ENCODE data around the gene SLC37A3. TPM values are rescaled to one million over a fixed set of nuclear protein-coding genes. Genes with fewer than 3 reads are reported as not detected.

Gene SLC37A3
- total and polyA plus RNA-seq, 2 donors (not counting 1 experiment from before 2014, with no cell fraction given) = 9.1 to 20.1 TPM

DNA sequence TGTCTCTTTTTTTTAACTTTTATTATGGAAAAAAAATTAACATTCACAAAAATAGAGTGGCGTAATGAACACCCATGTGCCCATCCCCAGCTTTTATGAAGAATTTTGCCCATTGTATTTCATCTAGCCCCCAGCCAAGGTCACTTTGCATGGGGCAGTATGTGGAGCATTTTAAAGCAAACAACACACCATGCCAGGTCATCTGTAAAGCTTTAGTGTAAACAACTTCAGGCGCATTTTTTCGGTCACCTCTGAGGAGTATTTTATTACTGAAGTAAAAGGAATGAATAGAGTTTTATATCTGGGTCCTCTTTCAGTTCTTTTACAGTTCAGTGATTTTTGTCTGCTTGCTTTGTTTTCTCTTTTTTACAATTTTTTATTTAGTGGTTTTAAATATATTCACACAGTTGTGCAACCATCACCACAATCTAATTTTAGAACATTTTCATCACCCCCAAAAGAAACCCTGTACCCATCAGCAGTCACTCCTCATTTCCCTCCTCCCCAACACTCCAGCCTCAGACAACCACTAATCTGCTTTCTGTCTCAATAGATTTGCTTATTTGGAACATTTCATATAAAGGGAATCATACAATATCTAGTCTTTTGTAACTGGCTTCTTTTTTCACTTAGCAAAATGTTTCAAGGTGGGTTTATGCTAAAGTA lies 87.9 kb downstream of the SLC37A3 start:
- H3K4me3 ChIP-seq (ENCODE audit: control extremely low read depth in 1 of 5, extremely low read depth in 1 of 5, insufficient read depth in 1 of 5, low read depth in 2 of 5, low read length in 4 of 5) = no peak overlapping the region
- Mint-ChIP-seq H3K27ac (no peak overlapping the region), H3K27me3 (peaks cover 17% of the 10 kb centered on the region), H3K4me1 (peaks cover 2% of the 10 kb centered on the region), H3K9me3 (ENCODE audit: insufficient read depth) (peaks cover 6% of the 10 kb centered on the region), H3K4me3 (no peak overlapping the region)
- H3K9ac ChIP-seq (ENCODE audit: low read length) = no peak overlapping the region
- intact Hi-C loops (cut with micrococcal nuclease) = no loop called here
- DNase-seq (no peak), ATAC-seq (ENCODE audit: low read depth) (no peak)
- no peak overlapping the region for H2AFZ ChIP-seq (ENCODE audit: insufficient read depth, low read depth, low read length, poor library complexity, severe bottlenecking)
- CTCF ChIA-PET = no interaction called here
- no peaks in the 10 kb centered on the region for H4K20me1 ChIP-seq (ENCODE audit: control insufficient read depth, insufficient read depth, low read length, poor library complexity, severe bottlenecking)
- H3K4me1 ChIP-seq (ENCODE audit: control insufficient read depth in 2 of 2, insufficient read depth in 2 of 2, low read length in 2 of 2) = no peaks in the 10 kb centered on the region
- no peak overlapping the region for H3K4me2 ChIP-seq (replicated peaks; ENCODE audit: low read depth, low read length, poor library complexity, severe bottlenecking)
- POLR2A ChIA-PET = interaction anchor here (0.7 kb wide), 1 partner anchor 83 kb away, joined by 3 read pairs; no protein-coding TSS in a partner anchor
- no peak overlapping the region for H3K27ac ChIP-seq (ENCODE audit: low read length in 2 of 2)
- no peaks in the 10 kb centered on the region for H3K36me3 ChIP-seq (replicated peaks in 1 of 2; ENCODE audit: control extremely low read depth in 1 of 2, control insufficient read depth in 1 of 2, extremely low read depth in 1 of 2, insufficient read depth in 2 of 2, low read length in 1 of 2)
- H3K9me3 ChIP-seq (ENCODE audit: control extremely low read depth in 1 of 3, control insufficient read depth in 2 of 3, insufficient read depth in 1 of 3, low read length in 2 of 3) = peaks cover 0 to 10% (median 10%) of the 10 kb centered on the region in 3 donors
- no peaks in the 10 kb centered on the region for H3K27me3 ChIP-seq (replicated peaks in 1 of 4; ENCODE audit: control extremely low read depth in 1 of 4, control insufficient read depth in 3 of 4, insufficient read depth in 4 of 4, low read length in 3 of 4)
- no peaks in the 10 kb centered on the region for H3K79me2 ChIP-seq (ENCODE audit: control insufficient read depth, insufficient read depth, low read length)
- no peak for TF ChIP-seq EZH2 (IDR thresholded peaks at IDR 0.05; ENCODE audit: borderline replicate concordance, insufficient read depth, low read depth, low read length, poor library complexity, severe bottlenecking)
- TF ChIP-seq, protein P1, sequence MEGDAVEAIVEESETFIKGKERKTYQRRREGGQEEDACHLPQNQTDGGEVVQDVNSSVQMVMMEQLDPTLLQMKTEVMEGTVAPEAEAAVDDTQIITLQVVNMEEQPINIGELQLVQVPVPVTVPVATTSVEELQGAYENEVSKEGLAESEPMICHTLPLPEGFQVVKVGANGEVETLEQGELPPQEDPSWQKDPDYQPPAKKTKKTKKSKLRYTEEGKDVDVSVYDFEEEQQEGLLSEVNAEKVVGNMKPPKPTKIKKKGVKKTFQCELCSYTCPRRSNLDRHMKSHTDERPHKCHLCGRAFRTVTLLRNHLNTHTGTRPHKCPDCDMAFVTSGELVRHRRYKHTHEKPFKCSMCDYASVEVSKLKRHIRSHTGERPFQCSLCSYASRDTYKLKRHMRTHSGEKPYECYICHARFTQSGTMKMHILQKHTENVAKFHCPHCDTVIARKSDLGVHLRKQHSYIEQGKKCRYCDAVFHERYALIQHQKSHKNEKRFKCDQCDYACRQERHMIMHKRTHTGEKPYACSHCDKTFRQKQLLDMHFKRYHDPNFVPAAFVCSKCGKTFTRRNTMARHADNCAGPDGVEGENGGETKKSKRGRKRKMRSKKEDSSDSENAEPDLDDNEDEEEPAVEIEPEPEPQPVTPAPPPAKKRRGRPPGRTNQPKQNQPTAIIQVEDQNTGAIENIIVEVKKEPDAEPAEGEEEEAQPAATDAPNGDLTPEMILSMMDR (IDR thresholded peaks at IDR 0.05) = no peak
- no CpG with 5 or more reads among the region's 3 CpGs for WGBS (ENCODE audit: insufficient coverage)

DNA sequence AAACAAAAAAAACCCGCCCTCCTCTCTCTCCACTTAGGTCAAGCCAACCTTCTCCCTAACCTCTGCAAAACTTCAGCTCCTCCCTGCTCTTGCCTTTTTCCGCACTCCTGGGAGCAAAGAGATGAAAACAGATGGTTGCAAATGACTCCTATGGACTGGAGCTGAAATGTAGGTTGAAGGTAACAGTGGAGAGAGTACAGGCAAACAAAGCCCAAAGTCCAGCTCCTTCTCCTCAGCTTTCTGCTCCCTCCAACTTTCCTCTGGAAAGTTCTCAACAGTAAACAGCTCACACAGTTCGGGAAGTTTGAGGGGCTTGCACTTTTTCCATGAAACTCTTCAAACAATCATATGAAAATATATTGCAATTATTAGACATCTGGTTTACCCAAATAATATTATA lies 90.3 kb downstream of the SLC37A3 start:
- CTCF ChIA-PET = interaction anchor here (0.8 to 1.3 kb wide), 2 partner anchors 18 to 77 kb away, joined by 3 read pairs; no protein-coding TSS in a partner anchor
- H3K27me3 ChIP-seq (replicated peaks in 1 of 4; ENCODE audit: control extremely low read depth in 1 of 4, control insufficient read depth in 3 of 4, insufficient read depth in 4 of 4, low read length in 3 of 4) = peaks cover 0 to 2% (median 0%) of the 10 kb centered on the region in 4 experiments
- H3K27me3 Mint-ChIP-seq = peaks cover 10% of the 10 kb centered on the region
- no peaks in the 10 kb centered on the region for H3K79me2 ChIP-seq (ENCODE audit: control insufficient read depth, insufficient read depth, low read length)
- H3K4me3 ChIP-seq (ENCODE audit: control extremely low read depth in 1 of 5, extremely low read depth in 1 of 5, insufficient read depth in 1 of 5, low read depth in 2 of 5, low read length in 4 of 5) = no peak overlapping the region
- no peak overlapping the region for H3K27ac ChIP-seq (ENCODE audit: low read length in 2 of 2)
- H4K20me1 ChIP-seq (ENCODE audit: control insufficient read depth, insufficient read depth, low read length, poor library complexity, severe bottlenecking) = no peaks in the 10 kb centered on the region
- H3K9ac ChIP-seq (ENCODE audit: low read length) = no peak overlapping the region
- H3K9me3 ChIP-seq (ENCODE audit: control extremely low read depth in 1 of 3, control insufficient read depth in 2 of 3, insufficient read depth in 1 of 3, low read length in 2 of 3) = peaks cover 0 to 10% (median 10%) of the 10 kb centered on the region in 3 donors
- peaks cover 9% of the 10 kb centered on the region for H3K4me1 Mint-ChIP-seq
- H3K4me3 Mint-ChIP-seq = no peak overlapping the region
- peaks cover 6% of the 10 kb centered on the region for H3K9me3 Mint-ChIP-seq (ENCODE audit: insufficient read depth)
- TF ChIP-seq EZH2 (IDR thresholded peaks at IDR 0.05; ENCODE audit: borderline replicate concordance, insufficient read depth, low read depth, low read length, poor library complexity, severe bottlenecking) = no peak
- TF ChIP-seq, protein P1 (IDR thresholded peaks at IDR 0.05) = no peak
- H3K4me2 ChIP-seq (replicated peaks; ENCODE audit: low read depth, low read length, poor library complexity, severe bottlenecking) = no peak overlapping the region
- WGBS (ENCODE audit: insufficient coverage) = no CpG with 5 or more reads among the region's 3 CpGs
- no peaks in the 10 kb centered on the region for H3K36me3 ChIP-seq (replicated peaks in 1 of 2; ENCODE audit: control extremely low read depth in 1 of 2, control insufficient read depth in 1 of 2, extremely low read depth in 1 of 2, insufficient read depth in 2 of 2, low read length in 1 of 2)
- H3K27ac Mint-ChIP-seq = no peak overlapping the region
- DNase-seq = no peak
- POLR2A ChIA-PET = no interaction called here
- ATAC-seq (ENCODE audit: low read depth) = no peak
- no peak overlapping the region for H2AFZ ChIP-seq (ENCODE audit: insufficient read depth, low read depth, low read length, poor library complexity, severe bottlenecking)
- H3K4me1 ChIP-seq (ENCODE audit: control insufficient read depth in 2 of 2, insufficient read depth in 2 of 2, low read length in 2 of 2) = peaks cover 6 to 11% of the 10 kb centered on the region in 2 donors
- intact Hi-C loops (cut with micrococcal nuclease) = loop anchor here (10.0 kb wide), 1 partner anchor 703 kb away; no protein-coding TSS in a partner anchor

All from B cell (primary cell).